GM12873 (cell line): ENCODE data around the gene SAMD9.

ENCODE experiments used
- CTCF ChIP-seq: IDR thresholded peaks from 2 replicates; pipeline ENCODE4 v1.5.1; 2012; ENCODE audit warnings: low read depth, mild to moderate bottlenecking, moderate library complexity, low read length, control low read depth; ENCODE audit not compliant: insufficient read depth; ENCODE audit errors: missing control alignments

The SAMD9 gene

GRCh38 chr7:93060025-93060424 lies 57.8 kb downstream of the SAMD9 start:
- no peak for TF ChIP-seq CTCF

- TF ChIP-seq CTCF: peak; percentile 55
Observed at GRCh38 chr7:93055543-93056107, 62.2 kb downstream of the SAMD9 start.

- TF ChIP-seq CTCF: no peak
Observed at GRCh38 chr7:93054975-93055374, 62.8 kb downstream of the SAMD9 start.

- no peak for TF ChIP-seq CTCF
Observed at GRCh38 chr7:93053949-93054943, 63.5 kb downstream of the SAMD9 start.

GRCh38 chr7:93053209-93053948 lies 64.4 kb downstream of the SAMD9 start:
- TF ChIP-seq CTCF: no peak

GRCh38 chr7:93051660-93052059 lies 66.1 kb downstream of the SAMD9 start:
- no peak for TF ChIP-seq CTCF
